H9 (cell line): Measurements from ENCODE around the gene CASTOR1. TPM values are rescaled to one million over a fixed set of nuclear protein-coding genes. Genes with fewer than 3 reads are reported as not detected.

Experiments
- DNase-seq: peaks from one replicate; pipeline ENCODE4 v3.0.0-alpha.2; 2017
- H2AFZ ChIP-seq: one replicate; pipeline ENCODE4 v1.6.1; 2013; ENCODE audit warnings: mild to moderate bottlenecking, low read length, control low read depth, moderate library complexity
- H2AK5ac ChIP-seq: 2 replicates; pipeline ENCODE4 v1.6.1; 2013; ENCODE audit warnings: low read length, control low read depth, mixed read lengths; ENCODE audit not compliant: insufficient read length
- H2BK120ac ChIP-seq: one replicate; pipeline ENCODE4 v1.6.1; 2013; ENCODE audit warnings: low read depth, mild to moderate bottlenecking, low read length, control low read depth, inconsistent platforms; ENCODE audit not compliant: poor library complexity, severe bottlenecking
- H2BK12ac ChIP-seq: 2 replicates; pipeline ENCODE4 v1.6.1; 2013; ENCODE audit warnings: low read length, control low read depth, mixed read lengths, low read depth; ENCODE audit not compliant: insufficient read length
- H2BK15ac ChIP-seq: 2 replicates; pipeline ENCODE4 v1.6.1; 2013; ENCODE audit warnings: low read depth, low read length, control low read depth
- H2BK20ac ChIP-seq: one replicate; pipeline ENCODE4 v1.6.1; 2013; ENCODE audit warnings: low read depth, mild to moderate bottlenecking, low read length, control low read depth, inconsistent platforms; ENCODE audit not compliant: poor library complexity, severe bottlenecking
- H2BK5ac ChIP-seq: 2 replicates; pipeline ENCODE4 v1.6.1; 2013; ENCODE audit warnings: low read length, control low read depth, mixed read lengths; ENCODE audit not compliant: insufficient read length
- H3K14ac ChIP-seq: 2 replicates; pipeline ENCODE4 v1.6.1; 2013; ENCODE audit warnings: low read length, control low read depth; ENCODE audit not compliant: insufficient read depth
- H3K18ac ChIP-seq: 2 replicates; pipeline ENCODE4 v1.6.1; 2013; ENCODE audit warnings: low read depth, mild to moderate bottlenecking, mixed read lengths, low read length, control low read depth; ENCODE audit not compliant: insufficient read length
- H3K23ac ChIP-seq: 2 replicates; pipeline ENCODE4 v1.6.1; 2013; ENCODE audit warnings: low read length, control low read depth, mixed read lengths, low read depth; ENCODE audit not compliant: insufficient read length
- H3K23me2 ChIP-seq: 2 replicates; pipeline ENCODE4 v1.6.1; 2013; ENCODE audit warnings: low read depth, mild to moderate bottlenecking, mixed read lengths, low read length, control low read depth; ENCODE audit not compliant: insufficient read length, poor library complexity, severe bottlenecking
- H3K27ac ChIP-seq: 2 replicates; pipeline ENCODE4 v1.5.1; 2013; ENCODE audit warnings: low read length, control low read depth, mixed read lengths, low read depth; ENCODE audit not compliant: insufficient read length
- H3K27me3 ChIP-seq: 2 replicates; pipeline ENCODE4 v1.6.1; 2013; ENCODE audit warnings: low read length, control low read depth, inconsistent platforms; ENCODE audit not compliant: insufficient read depth
- H3K4ac ChIP-seq: 2 replicates; pipeline ENCODE4 v1.6.1; 2013; ENCODE audit warnings: low read depth, mild to moderate bottlenecking, control low read depth, inconsistent platforms, low read length, moderate library complexity
- H3K4me1 ChIP-seq: 2 replicates; pipeline ENCODE4 v1.6.1; 2013; ENCODE audit warnings: low read length, control low read depth, inconsistent platforms; ENCODE audit not compliant: insufficient read depth
- H3K4me2 ChIP-seq: 2 replicates; pipeline ENCODE4 v1.6.1; 2013; ENCODE audit warnings: low read length, control low read depth, mixed read lengths; ENCODE audit not compliant: insufficient read length, insufficient read depth
- H3K56ac ChIP-seq: 2 replicates; pipeline ENCODE4 v1.6.1; 2013; ENCODE audit warnings: low read depth, mild to moderate bottlenecking, mixed read lengths, low read length, control low read depth; ENCODE audit not compliant: insufficient read length
- H3K79me1 ChIP-seq: 2 replicates; pipeline ENCODE4 v1.6.1; 2013; ENCODE audit warnings: low read depth, mild to moderate bottlenecking, moderate library complexity, low read length, control low read depth, inconsistent platforms; ENCODE audit not compliant: insufficient read depth, poor library complexity, severe bottlenecking
- H3K79me2 ChIP-seq: 2 replicates; pipeline ENCODE4 v1.6.1; 2013; ENCODE audit warnings: low read length, control low read depth, inconsistent platforms; ENCODE audit not compliant: insufficient read depth
- H3K9ac ChIP-seq: 2 replicates; pipeline ENCODE4 v1.6.1; 2013; ENCODE audit warnings: low read length, control low read depth, mixed read lengths; ENCODE audit not compliant: insufficient read length; ENCODE audit errors: extremely low read depth
- H3K9me3 ChIP-seq: one replicate; pipeline ENCODE4 v1.6.1; 2013; ENCODE audit warnings: low read depth, low read length, inconsistent platforms; ENCODE audit not compliant: control insufficient read depth
- H3T11ph ChIP-seq: one replicate; pipeline ENCODE4 v1.6.1; 2013; ENCODE audit warnings: mild to moderate bottlenecking, low read length, control low read depth, inconsistent platforms
- H4K20me1 ChIP-seq: one replicate; pipeline ENCODE4 v1.6.1; 2013; ENCODE audit not compliant: control insufficient read depth, insufficient read length, insufficient read depth
- H4K5ac ChIP-seq: 2 replicates; pipeline ENCODE4 v1.6.1; 2013; ENCODE audit warnings: low read depth, mild to moderate bottlenecking, mixed read lengths, low read length, control low read depth; ENCODE audit not compliant: insufficient read length
- H4K8ac ChIP-seq: replicated peaks from 2 replicates; pipeline ENCODE4 v1.6.1; 2013; ENCODE audit warnings: low read length, control low read depth, mixed read lengths, low read depth; ENCODE audit not compliant: insufficient read length
- H4K91ac ChIP-seq: 2 replicates; pipeline ENCODE4 v1.6.1; 2013; ENCODE audit warnings: low read depth, mild to moderate bottlenecking, moderate library complexity, mixed read lengths, low read length, control low read depth; ENCODE audit not compliant: insufficient read length
- H3K27ac Mint-ChIP-seq, 3 experiments: 2 replicates in 2 of 3; 3 replicates in 1 of 3; pipeline ENCODE4 v1.8.0; 2020 to 2021; ENCODE audit warnings: mixed read lengths in 3 of 3, mild to moderate bottlenecking in 1 of 3, moderate library complexity in 1 of 3
- H3K27me3 Mint-ChIP-seq: 2 replicates; pipeline ENCODE4 v1.8.0; 2021; ENCODE audit warnings: low read depth, mild to moderate bottlenecking, moderate library complexity, mixed read lengths
- H3K36me3 Mint-ChIP-seq, 3 experiments: 2 replicates in 2 of 3; 3 replicates in 1 of 3; pipeline ENCODE4 v1.8.0; 2020 to 2021; ENCODE audit warnings: low read depth in 3 of 3, mixed read lengths in 3 of 3; ENCODE audit not compliant: insufficient read depth in 1 of 3
- H3K4me1 Mint-ChIP-seq, 2 experiments: 2 replicates each; pipeline ENCODE4 v1.8.0; 2020; ENCODE audit warnings: mixed read lengths in 2 of 2
- H3K4me3 Mint-ChIP-seq, 2 experiments: 2 replicates in 1 of 2; 3 replicates in 1 of 2; pipeline ENCODE4 v1.8.0; 2020 to 2021; ENCODE audit warnings: mild to moderate bottlenecking in 2 of 2, mixed read lengths in 2 of 2, moderate library complexity in 1 of 2
- H3K9me3 Mint-ChIP-seq, 2 experiments: 2 replicates in 1 of 2; 3 replicates in 1 of 2; pipeline ENCODE4 v1.8.0; 2020; ENCODE audit warnings: mild to moderate bottlenecking in 2 of 2, mixed read lengths in 2 of 2, moderate library complexity in 1 of 2
- CTCF ChIP-seq: fragments of 200-600 bp; sonication (generic); conservative IDR thresholded peaks from 3 replicates; pipeline ENCODE4 v1.8.0; 2021; ENCODE audit warnings: antibody characterized with exemption, mild to moderate bottlenecking
- WGBS: extraction: QIAGEN DNeasy Blood & Tissue Kit; methylation state at CpG from one replicate; pipeline ENCODE4 v1.1.7; 2013; ENCODE audit warnings: missing lambda C conversion rate, low lambda C conversion rate, mixed read lengths; ENCODE audit not compliant: insufficient read length; ENCODE audit errors: extremely low coverage; 5-methylcytosine and 5-hydroxymethylcytosine counted together
- total RNA-seq: library from RNA; stranded (reverse); gene quantifications from 2 replicates; pipeline ENCODE4 v1.2.1, GENCODE V29; 2021

CASTOR1 gene
- total RNA-seq, 1 experiment from 2014 or later = 8.8 TPM

GRCh38 chr22:30332551-30332950, 43.2 kb upstream of the CASTOR1 start:
- Histone ChIP-seq H3K79me2 (0 out of 2 replicates have a peak, but pooled peaks cover 2% of the 10 kb centered on the region), H2BK12ac (no peak overlapping the region), H3K56ac (no peak overlapping the region), H3K27me3 (no peaks in the 10 kb centered on the region), H4K5ac (no peak overlapping the region), H4K91ac (no peak overlapping the region), H2BK120ac (no peak overlapping the region), H3K23me2 (no peaks in the 10 kb centered on the region), H3K4me1 (no peaks in the 10 kb centered on the region), H3K79me1 (no peaks in the 10 kb centered on the region), H3K9ac (no peak overlapping the region), H3T11ph (no peak overlapping the region), H3K4ac (no peak overlapping the region), H3K4me2 (no peak overlapping the region), H2BK5ac (no peak overlapping the region), H3K27ac (no peak overlapping the region), H3K18ac (no peak overlapping the region), H3K9me3 (no peaks in the 10 kb centered on the region), H4K20me1 (no peaks in the 10 kb centered on the region), H2AK5ac (no peak overlapping the region), H3K23ac (no peak overlapping the region), H2AFZ (no peak overlapping the region), H3K14ac (no peak overlapping the region), H4K8ac (no peak overlapping the region), H2BK15ac (no peak overlapping the region), H2BK20ac (no peak overlapping the region)
- Mint-ChIP-seq H3K4me1 (peaks cover 5 to 9% of the 10 kb centered on the region in 2 experiments), H3K4me3 (no peak overlapping the region), H3K36me3 (peaks cover 38 to 67% (median 57%) of the 10 kb centered on the region in 3 experiments), H3K27me3 (no peaks in the 10 kb centered on the region; the same call in 1 of the 2 replicates), H3K27ac (no peak overlapping the region), H3K9me3 (no peaks in the 10 kb centered on the region)
- DNase-seq = no peak
- TF ChIP-seq CTCF = no peak
- no CpG with 5 or more reads among the region's 5 CpGs for WGBS
